Measurements from ENCODE around the gene WWTR1.

WWTR1 gene

DNA sequence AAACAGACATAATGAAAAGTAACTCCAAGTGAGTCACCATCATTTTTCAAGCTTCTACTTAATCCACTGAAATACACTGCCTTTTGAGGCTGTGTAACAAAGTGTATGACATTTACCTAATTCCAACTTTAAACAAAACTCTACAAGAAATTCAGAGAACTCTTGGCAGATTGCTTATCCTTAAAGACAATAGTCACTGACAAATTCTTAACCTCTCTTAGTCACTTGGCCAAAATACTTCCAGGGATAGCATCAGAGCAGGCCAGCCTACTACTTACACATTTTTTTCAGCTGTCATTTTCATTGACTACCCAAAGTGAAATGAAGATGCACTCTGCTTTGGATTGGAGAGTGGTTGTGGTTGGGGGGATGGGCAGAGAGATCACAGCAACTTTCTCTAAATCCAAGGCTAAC, 3.6 kb downstream of the WWTR1 start:
- DNase-seq (ENCODE audit: low spot score), result no peak

GRCh38 chr3:149653564-149653963, 4.3 kb downstream of the WWTR1 start:
- DNase-seq (ENCODE audit: low spot score), result no peak

DNA sequence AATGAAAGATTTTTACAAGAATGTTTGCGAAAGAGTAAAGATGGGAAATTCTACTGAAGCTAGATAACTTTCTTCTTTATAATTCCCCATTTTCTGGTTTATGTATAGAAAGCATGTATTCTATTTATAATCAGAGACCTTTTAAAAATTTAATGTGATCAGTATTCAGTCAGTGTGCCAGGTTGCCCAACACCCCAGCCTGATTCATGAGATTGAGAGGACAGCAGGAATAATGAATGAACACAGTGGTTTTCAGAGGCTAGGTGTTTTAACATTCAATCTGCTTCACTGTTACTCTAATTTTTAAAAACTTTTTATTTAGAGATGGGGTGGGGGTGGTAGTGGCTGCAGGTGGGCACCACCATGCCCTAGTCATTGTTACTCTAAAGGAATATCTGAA, 4.7 kb downstream of the WWTR1 start:
- no peak for DNase-seq (ENCODE audit: low spot score)

- no peak for DNase-seq (ENCODE audit: low spot score)
Measured at GRCh38 chr3:149650828-149651227, 7.0 kb downstream of the WWTR1 start.

GRCh38 chr3:149648525-149648924, 9.3 kb downstream of the WWTR1 start:
- no peak for DNase-seq (ENCODE audit: low spot score)

- DNase-seq (ENCODE audit: low spot score), result no peak
Measured at GRCh38 chr3:149647812-149648211, 10.0 kb downstream of the WWTR1 start.

GRCh38 chr3:149647285-149647684, 10.5 kb downstream of the WWTR1 start:
- DNase-seq (ENCODE audit: low spot score), result no peak

DNA sequence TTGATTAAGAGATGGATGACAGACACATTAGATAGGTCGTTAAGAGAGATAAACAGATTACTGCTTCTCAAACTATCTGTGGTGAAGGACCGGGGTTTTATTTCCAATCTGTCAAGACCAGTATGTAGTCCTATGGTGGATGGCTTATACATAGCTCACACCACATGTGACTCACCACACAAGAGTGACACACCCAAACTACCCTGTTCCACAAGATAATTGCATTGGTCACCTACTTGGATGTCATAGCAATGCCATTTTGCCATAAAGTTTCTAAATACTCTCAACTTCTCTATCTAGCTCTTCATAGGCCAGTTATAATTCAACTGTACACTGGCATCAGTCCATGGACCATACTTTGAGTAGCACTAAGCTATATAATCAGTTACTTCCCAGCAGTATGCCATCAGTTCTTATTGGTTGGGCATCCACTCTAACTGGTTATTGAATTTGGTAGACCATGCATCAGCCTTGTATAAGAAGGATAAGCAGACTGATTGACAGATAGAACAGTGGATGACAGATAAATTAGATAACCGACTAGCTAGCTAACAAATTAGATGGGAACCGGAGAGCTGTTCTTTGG, 11.6 kb downstream of the WWTR1 start:
- DNase-seq (ENCODE audit: low spot score), result no peak

DNA sequence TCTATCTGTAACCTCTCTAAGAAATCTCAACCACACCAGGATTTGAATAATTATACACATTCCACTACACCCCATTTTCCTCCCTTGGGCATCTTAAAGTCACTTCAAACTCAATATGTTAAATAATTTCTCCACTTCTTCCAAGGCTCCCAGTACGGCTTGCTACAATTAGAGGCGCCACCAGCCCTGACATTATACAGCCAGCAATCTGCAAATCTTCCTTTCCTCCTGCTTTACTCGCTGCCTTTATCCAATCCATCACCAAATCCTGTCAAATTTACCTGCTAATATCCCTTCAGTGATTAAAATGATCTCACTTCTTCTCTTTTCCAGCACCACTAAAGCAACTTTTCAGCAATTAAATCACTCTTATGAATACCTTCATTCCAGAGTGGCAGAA, 13.9 kb downstream of the WWTR1 start:
- no peak for DNase-seq (ENCODE audit: low spot score)

GRCh38 chr3:149643482-149643798, 14.4 kb downstream of the WWTR1 start:
- DNase-seq (ENCODE audit: low spot score), result no peak

- no peak for DNase-seq (ENCODE audit: low spot score)
Measured at GRCh38 chr3:149640976-149641728, 16.7 kb downstream of the WWTR1 start.

- DNase-seq (ENCODE audit: low spot score), result no peak
Measured at GRCh38 chr3:149639093-149639486, 18.7 kb downstream of the WWTR1 start.

DNA sequence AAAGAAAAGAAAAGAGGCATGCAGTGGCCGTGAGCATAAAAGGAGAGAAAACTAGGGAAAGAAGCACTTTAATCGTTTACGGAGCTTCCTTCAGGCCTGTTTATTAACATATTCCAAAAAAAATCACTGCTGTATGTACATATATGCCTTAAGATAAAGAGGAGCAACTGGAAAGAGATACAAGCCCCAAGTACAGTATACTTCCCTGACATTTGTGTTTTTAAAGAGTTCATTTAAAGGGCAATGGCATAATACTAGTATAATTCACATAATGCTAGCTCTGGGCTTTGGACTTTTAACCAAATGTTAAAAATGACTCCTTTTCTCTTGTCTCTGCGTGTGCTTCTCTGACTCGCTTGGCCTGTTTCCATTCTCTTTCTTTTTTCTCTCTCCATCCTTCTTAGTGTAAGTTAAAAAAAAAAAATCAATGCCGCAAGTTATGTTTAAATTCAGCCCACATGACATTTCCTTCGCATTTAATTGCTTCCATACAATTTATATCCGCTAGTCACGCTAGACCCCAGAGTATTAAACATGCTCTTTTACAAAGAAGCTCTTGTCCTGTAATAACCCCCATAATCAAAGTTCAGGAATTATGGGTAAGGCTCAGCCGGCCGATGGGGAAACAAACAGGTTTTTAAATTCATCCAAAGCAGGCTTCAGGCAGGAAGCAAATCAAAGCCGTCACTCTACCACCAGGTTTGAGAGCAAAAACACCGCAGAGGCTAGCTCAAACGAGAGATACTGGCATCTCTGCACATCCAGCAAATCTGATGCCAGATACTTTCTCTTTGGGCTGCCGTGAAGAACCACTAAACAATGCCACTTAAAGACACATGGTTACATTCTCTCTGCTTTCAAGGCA, 19.4 kb downstream of the WWTR1 start:
- no peak for DNase-seq (ENCODE audit: low spot score)

DNA sequence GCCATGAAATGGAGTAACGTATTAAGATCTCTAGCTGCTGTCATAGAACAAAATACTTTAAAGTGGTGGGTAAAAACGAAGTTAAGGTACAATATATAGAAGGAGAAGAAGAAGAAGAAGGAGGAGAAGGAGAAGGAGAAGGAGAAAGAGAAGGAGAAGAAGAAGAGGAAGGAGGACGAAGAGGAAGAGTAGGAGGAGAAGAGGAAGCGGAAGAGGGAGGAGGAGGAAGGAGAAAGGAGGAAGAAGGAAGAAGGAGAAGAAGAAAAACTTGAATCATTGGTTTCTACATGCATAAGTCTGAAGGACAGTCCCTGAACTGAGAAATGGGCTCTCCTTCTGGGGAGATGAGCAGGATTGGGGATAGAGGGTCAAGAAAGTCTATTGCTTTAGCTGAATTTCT, 22.4 kb downstream of the WWTR1 start:
- no peak for DNase-seq (ENCODE audit: low spot score)

GRCh38 chr3:149634573-149634972, 23.3 kb downstream of the WWTR1 start:
- DNase-seq (ENCODE audit: low spot score), result no peak

DNA sequence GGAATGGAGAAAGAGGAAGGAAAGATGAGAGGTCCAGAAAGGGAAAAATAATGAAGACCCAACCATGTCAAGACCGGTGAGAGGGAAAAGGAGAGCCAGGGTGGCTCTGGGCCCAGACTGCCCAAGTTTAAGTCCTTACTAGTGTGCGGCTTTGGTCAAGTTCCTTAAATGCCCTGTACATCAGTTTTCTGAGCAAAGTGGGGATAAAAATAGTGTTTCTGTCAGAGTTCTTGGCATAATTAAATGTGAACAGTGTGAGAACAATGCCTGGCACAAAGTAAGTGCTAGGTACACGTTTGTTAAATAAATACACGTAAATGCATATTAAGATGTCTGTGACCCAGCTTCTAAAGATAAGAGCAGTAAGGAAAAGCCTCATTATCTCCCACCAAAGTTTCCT, 23.8 kb downstream of the WWTR1 start:
- no peak for DNase-seq (ENCODE audit: low spot score)

DNA sequence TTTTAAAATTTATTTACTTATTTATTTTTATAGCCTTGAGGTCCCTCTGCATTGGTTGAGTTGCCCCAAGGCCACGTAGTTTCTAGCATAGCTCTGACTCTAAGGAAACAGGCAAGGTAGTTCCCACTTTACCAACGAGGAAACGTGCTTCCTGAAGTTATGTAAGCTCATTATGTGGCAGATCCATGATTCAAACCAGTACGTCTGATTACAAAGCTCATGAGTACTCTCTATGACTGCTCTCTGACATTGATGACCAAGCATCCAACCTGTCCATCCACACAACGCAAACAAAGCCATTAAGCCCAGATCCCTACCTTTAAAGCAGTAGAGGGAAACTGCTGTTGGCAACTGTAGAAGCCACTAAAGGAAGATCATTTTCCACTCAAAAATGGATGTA, 25.6 kb downstream of the WWTR1 start:
- DNase-seq (ENCODE audit: low spot score), result no peak

DNA sequence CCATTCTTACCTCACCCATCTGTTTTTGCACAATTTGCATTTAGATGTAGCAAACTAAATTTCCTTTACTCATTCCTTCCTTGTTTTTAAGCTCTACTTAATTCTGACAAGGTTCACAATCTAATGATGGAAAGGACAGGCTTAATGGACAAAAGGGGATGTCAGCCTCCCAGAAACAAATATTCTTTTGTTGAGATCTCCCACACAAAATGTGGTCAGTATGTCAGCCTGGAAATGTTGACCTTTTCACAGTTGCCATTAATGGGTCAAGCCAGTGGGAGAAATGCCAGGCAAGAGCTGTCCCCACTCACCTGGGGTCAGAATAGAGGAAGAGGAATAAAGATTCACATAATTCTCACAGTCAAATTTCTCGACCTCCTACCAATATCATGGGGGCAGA, 27.0 kb downstream of the WWTR1 start:
- no peak for DNase-seq (ENCODE audit: low spot score)

GRCh38 chr3:149628957-149629670, 28.7 kb downstream of the WWTR1 start:
- DNase-seq (ENCODE audit: low spot score), result no peak

DNA sequence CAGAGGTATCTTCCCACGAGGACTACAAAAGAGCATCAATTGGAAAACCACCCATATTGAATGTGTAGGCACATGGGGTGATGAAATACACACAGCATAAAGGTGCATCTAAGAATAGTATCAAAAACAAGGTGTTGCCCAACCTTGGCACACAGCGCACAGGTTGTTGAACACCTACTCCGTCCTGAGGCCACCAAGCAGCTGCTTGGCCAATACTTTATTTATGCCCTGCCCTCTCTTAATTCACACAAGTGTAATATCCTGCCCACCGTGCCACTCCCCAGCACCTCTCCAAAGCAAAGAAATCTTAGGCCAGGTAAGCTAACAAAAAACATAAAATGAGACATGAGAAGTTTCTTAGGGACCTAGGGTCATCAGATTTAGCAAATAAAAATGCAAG, 31.2 kb downstream of the WWTR1 start:
- no peak for DNase-seq (ENCODE audit: low spot score)

GRCh38 chr3:149625795-149626194, 32.0 kb downstream of the WWTR1 start:
- DNase-seq (ENCODE audit: low spot score), result no peak

GRCh38 chr3:149623824-149624223, 34.0 kb downstream of the WWTR1 start:
- DNase-seq (ENCODE audit: low spot score), result no peak

All from activated CD4-positive, alpha-beta T cell treated with anti-CD3 and anti-CD28 coated beads, Interleukin-2, Interleukin-4, amounts not matched to agents 100 ng/mL and 50 ng/mL, durations not matched to agents 16 hours and 8 hours (primary cell).